ENCODE measurements around the gene AQP3. TPM values are rescaled to one million over a fixed set of nuclear protein-coding genes. Genes with fewer than 3 reads are reported as not detected.

The AQP3 gene
- total and polyA plus RNA-seq, 2 of the 13 experiments (the other 11 are each of a cell fraction or from before 2014, with no cell fraction given): 1.4 to 5.5 TPM

DNA sequence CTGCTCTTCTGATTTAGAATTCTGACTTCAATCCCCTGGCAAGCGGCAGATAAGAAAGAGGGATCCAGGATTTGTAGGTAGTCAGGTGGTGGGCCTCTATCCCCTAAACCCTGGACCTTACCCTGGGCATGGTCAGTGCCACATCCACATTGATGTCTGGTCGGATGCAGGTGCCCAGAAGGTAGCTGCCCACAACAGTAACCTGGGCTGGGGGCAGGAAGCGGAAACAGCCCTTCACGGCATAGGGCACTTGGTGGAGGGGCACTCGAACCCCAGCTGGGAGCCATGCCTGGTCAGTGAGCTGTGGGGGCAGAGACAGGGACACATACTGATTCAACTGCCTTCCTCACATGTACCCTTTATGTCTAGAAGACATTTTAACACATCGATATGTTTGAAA, 22.5 kb upstream of the AQP3 start:
- Histone ChIP-seq H4K20me1 (ENCODE audit: insufficient read depth, low read length) (no peaks in the 10 kb centered on the region), H3K9ac (ENCODE audit: insufficient read depth, low read depth, low read length) (no peak overlapping the region), H3K79me2 (ENCODE audit: insufficient read depth, low read length) (peaks cover 18% of the 10 kb centered on the region), H3K36me3 (replicated peaks in 1 of 2; ENCODE audit: control insufficient read depth in 1 of 2, insufficient read depth in 2 of 2, low read length in 2 of 2) (peaks cover 36 to 63% of the 10 kb centered on the region in 2 experiments), H3K4me2 (ENCODE audit: low read depth, low read length) (no peak overlapping the region), H3K4me1 (ENCODE audit: insufficient read depth, low read length) (peaks cover 25% of the 10 kb centered on the region), H2AFZ (ENCODE audit: low read length) (no peak overlapping the region), H3K27me3 (ENCODE audit: control insufficient read depth in 1 of 2, insufficient read depth in 2 of 2, low read length in 2 of 2) (no peaks in the 10 kb centered on the region; a peak in 1 of 5 replicates), H3K9me3 (ENCODE audit: low read length) (no peaks in the 10 kb centered on the region), H3K4me3 (replicated peaks in 1 of 3; ENCODE audit: insufficient read depth in 1 of 3, low read depth in 2 of 3, low read length in 3 of 3) (no peak overlapping the region), H3K27ac (ENCODE audit: extremely low read length, insufficient read depth, low read length) (no peak overlapping the region)
- in situ Hi-C loops (cut with HindIII; ENCODE audit: extremely low pct_ligation_motif_present, low pct_unique_long_range_greater_than_20kb) (loop anchor here (10.0 kb wide), 2 partner anchors 95 to 175 kb away; partner anchors contain the start of gene NFX1), intact Hi-C loops (cut with micrococcal nuclease; ENCODE audit: unreplicated experiment) (loop anchor here (5.0 kb wide), 1 partner anchor 53 kb away; no protein-coding TSS in a partner anchor)
- DNase-seq (ENCODE audit: low spot score) (no peak), FAIRE-seq (no peak), ATAC-seq (no peak)
- ChIA-PET POLR2A (no interaction called here), CTCF (ENCODE audit: low intra/inter-chr PET ratio, low total read pairs) (no interaction called here)
- TF ChIP-seq HNRNPK (IDR thresholded peaks at IDR 0.05; ENCODE audit: low read depth, low read length, poor library complexity, severe bottlenecking) (no peak), SMAD1 (CRISPR knock-in tag; IDR thresholded peaks at IDR 0.05; ENCODE audit: borderline replicate concordance, low read depth) (no peak), ZSCAN22 (CRISPR knock-in tag; IDR thresholded peaks at IDR 0.05) (no peak), SIN3B (IDR thresholded peaks at IDR 0.05; ENCODE audit: low read length) (no peak), ARNTL (CRISPR knock-in tag; IDR thresholded peaks at IDR 0.05) (no peak), ZNF841 (CRISPR knock-in tag; IDR thresholded peaks at IDR 0.05; ENCODE audit: borderline replicate concordance) (no peak), GATAD1 (CRISPR knock-in tag; IDR thresholded peaks at IDR 0.05) (no peak), SALL2 (CRISPR knock-in tag; IDR thresholded peaks at IDR 0.05) (no peak), ZNF678 (CRISPR knock-in tag; IDR thresholded peaks at IDR 0.05) (no peak), PHB2 (IDR thresholded peaks at IDR 0.05; ENCODE audit: partially characterized antibody) (no peak), ZMYM3 (CRISPR knock-in tag; IDR thresholded peaks at IDR 0.05) (no peak), ZC3H13 (CRISPR knock-in tag; IDR thresholded peaks at IDR 0.05) (no peak), STAT5B (CRISPR knock-in tag; IDR thresholded peaks at IDR 0.05) (no peak), NCOA2 (CRISPR knock-in tag; IDR thresholded peaks at IDR 0.05) (no peak), ZNF746 (CRISPR knock-in tag; IDR thresholded peaks at IDR 0.05) (no peak)
- TF ChIP-seq, protein P1, sequence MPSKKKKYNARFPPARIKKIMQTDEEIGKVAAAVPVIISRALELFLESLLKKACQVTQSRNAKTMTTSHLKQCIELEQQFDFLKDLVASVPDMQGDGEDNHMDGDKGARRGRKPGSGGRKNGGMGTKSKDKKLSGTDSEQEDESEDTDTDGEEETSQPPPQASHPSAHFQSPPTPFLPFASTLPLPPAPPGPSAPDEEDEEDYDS (CRISPR knock-in tag; IDR thresholded peaks at IDR 0.05): no peak
- TF ChIP-seq, protein P2, sequence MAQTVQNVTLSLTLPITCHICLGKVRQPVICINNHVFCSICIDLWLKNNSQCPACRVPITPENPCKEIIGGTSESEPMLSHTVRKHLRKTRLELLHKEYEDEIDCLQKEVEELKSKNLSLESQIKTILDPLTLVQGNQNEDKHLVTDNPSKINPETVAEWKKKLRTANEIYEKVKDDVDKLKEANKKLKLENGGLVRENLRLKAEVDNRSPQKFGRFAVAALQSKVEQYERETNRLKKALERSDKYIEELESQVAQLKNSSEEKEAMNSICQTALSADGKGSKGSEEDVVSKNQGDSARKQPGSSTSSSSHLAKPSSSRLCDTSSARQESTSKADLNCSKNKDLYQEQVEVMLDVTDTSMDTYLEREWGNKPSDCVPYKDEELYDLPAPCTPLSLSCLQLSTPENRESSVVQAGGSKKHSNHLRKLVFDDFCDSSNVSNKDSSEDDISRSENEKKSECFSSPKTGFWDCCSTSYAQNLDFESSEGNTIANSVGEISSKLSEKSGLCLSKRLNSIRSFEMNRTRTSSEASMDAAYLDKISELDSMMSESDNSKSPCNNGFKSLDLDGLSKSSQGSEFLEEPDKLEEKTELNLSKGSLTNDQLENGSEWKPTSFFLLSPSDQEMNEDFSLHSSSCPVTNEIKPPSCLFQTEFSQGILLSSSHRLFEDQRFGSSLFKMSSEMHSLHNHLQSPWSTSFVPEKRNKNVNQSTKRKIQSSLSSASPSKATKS (CRISPR knock-in tag; IDR thresholded peaks at IDR 0.05): no peak
- TF ChIP-seq, protein P3, sequence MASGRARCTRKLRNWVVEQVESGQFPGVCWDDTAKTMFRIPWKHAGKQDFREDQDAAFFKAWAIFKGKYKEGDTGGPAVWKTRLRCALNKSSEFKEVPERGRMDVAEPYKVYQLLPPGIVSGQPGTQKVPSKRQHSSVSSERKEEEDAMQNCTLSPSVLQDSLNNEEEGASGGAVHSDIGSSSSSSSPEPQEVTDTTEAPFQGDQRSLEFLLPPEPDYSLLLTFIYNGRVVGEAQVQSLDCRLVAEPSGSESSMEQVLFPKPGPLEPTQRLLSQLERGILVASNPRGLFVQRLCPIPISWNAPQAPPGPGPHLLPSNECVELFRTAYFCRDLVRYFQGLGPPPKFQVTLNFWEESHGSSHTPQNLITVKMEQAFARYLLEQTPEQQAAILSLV (CRISPR knock-in tag; IDR thresholded peaks at IDR 0.05; ENCODE audit: borderline replicate concordance): no peak
- 83% methylated on average over 3 of the region's 6 CpGs for WGBS (ENCODE audit: low lambda C conversion rate)
- no TSS peak for BruUV-seq (replicated peaks)

Measured in HepG2 (cell line).